Trophoblast cell (in vitro differentiated cells and primary cell): ENCODE data around the gene CLK4.

Experiments
- DNase-seq, 2 donors: peaks; one replicate each; pipeline ENCODE4 v3.0.0-alpha.2; 2016
- H2AFZ ChIP-seq: 2 replicates; pipeline ENCODE4 v1.6.1; 2013; ENCODE audit warnings: low read length, moderate library complexity, mild to moderate bottlenecking; ENCODE audit not compliant: insufficient read depth, poor library complexity
- H2AK5ac ChIP-seq: 2 replicates; pipeline ENCODE4 v1.6.1; 2013; ENCODE audit warnings: mild to moderate bottlenecking, low read length
- H2BK120ac ChIP-seq: 2 replicates; pipeline ENCODE4 v1.6.1; 2013; ENCODE audit warnings: low read length, mild to moderate bottlenecking, moderate library complexity; ENCODE audit not compliant: insufficient read depth, poor library complexity
- H2BK12ac ChIP-seq: 2 replicates; pipeline ENCODE4 v1.6.1; 2013; ENCODE audit warnings: mild to moderate bottlenecking, low read length, moderate library complexity
- H2BK5ac ChIP-seq: 2 replicates; pipeline ENCODE4 v1.6.1; 2013; ENCODE audit warnings: low read length, low read depth, moderate library complexity, mild to moderate bottlenecking; ENCODE audit not compliant: poor library complexity
- H3K14ac ChIP-seq: 2 replicates; pipeline ENCODE4 v1.6.1; 2013; ENCODE audit warnings: mild to moderate bottlenecking, low read length
- H3K18ac ChIP-seq: 2 replicates; pipeline ENCODE4 v1.6.1; 2013; ENCODE audit warnings: mild to moderate bottlenecking, low read length
- H3K23ac ChIP-seq: 2 replicates; pipeline ENCODE4 v1.6.1; 2013; ENCODE audit warnings: low read length
- H3K27ac ChIP-seq: 2 replicates; pipeline ENCODE4 v1.5.1; 2013; ENCODE audit warnings: low read depth, mild to moderate bottlenecking, inconsistent platforms, low read length, moderate library complexity
- H3K27me3 ChIP-seq: 2 replicates; pipeline ENCODE4 v1.6.1; 2013; ENCODE audit warnings: inconsistent platforms, mild to moderate bottlenecking, low read length, moderate library complexity; ENCODE audit not compliant: insufficient read depth
- H3K36me3 ChIP-seq, 2 experiments: 1 replicate in 1 of 2; 2 replicates in 1 of 2; pipeline ENCODE4 v1.6.1; 2013; ENCODE audit warnings: low read length in 2 of 2, mild to moderate bottlenecking in 2 of 2, moderate library complexity in 1 of 2; ENCODE audit not compliant: insufficient read depth in 2 of 2, control insufficient read depth in 1 of 2
- H3K4ac ChIP-seq: 2 replicates; pipeline ENCODE4 v1.6.1; 2013; ENCODE audit warnings: low read depth, mild to moderate bottlenecking, low read length, moderate library complexity
- H3K4me1 ChIP-seq, 2 experiments: 1 replicate in 1 of 2; 2 replicates in 1 of 2; pipeline ENCODE4 v1.6.1; 2013; ENCODE audit warnings: low read length in 2 of 2, mild to moderate bottlenecking in 2 of 2, moderate library complexity in 1 of 2; ENCODE audit not compliant: insufficient read depth in 2 of 2, control insufficient read depth in 1 of 2
- H3K4me2 ChIP-seq: 2 replicates; pipeline ENCODE4 v1.6.1; 2013; ENCODE audit warnings: inconsistent platforms, mild to moderate bottlenecking, low read length, moderate library complexity
- H3K4me3 ChIP-seq: 2 replicates; pipeline ENCODE4 v1.5.1; 2013; ENCODE audit warnings: mild to moderate bottlenecking, low read depth, low read length, inconsistent platforms
- H3K79me1 ChIP-seq: one replicate; pipeline ENCODE4 v1.6.1; 2013; ENCODE audit warnings: low read length
- H3K79me2 ChIP-seq: 2 replicates; pipeline ENCODE4 v1.6.1; 2013; ENCODE audit warnings: low read length, mild to moderate bottlenecking; ENCODE audit not compliant: control insufficient read depth, insufficient read depth, poor library complexity
- H3K9ac ChIP-seq: 2 replicates; pipeline ENCODE4 v1.6.1; 2013; ENCODE audit warnings: mild to moderate bottlenecking, low read length
- H3K9me3 ChIP-seq: 2 replicates; pipeline ENCODE4 v1.6.1; 2013; ENCODE audit warnings: low read depth, mild to moderate bottlenecking, control low read depth, inconsistent platforms, low read length; ENCODE audit not compliant: insufficient read depth
- H4K12ac ChIP-seq: 2 replicates; pipeline ENCODE4 v1.6.1; 2013; ENCODE audit warnings: low read depth, mild to moderate bottlenecking, low read length, moderate library complexity
- H4K8ac ChIP-seq: 2 replicates; pipeline ENCODE4 v1.6.1; 2013; ENCODE audit warnings: low read depth, mild to moderate bottlenecking, low read length, moderate library complexity
- H4K91ac ChIP-seq: one replicate; pipeline ENCODE4 v1.6.1; 2013; ENCODE audit warnings: low read depth, mild to moderate bottlenecking, low read length, moderate library complexity
- WGBS: extraction: QIAGEN DNeasy Blood & Tissue Kit; methylation state at CpG from one replicate; pipeline ENCODE4 v1.1.7; 2013; ENCODE audit warnings: missing lambda C conversion rate; ENCODE audit not compliant: insufficient read length, insufficient coverage; ENCODE audit errors: extremely low coverage; 5-methylcytosine and 5-hydroxymethylcytosine counted together

CLK4 gene

GRCh38 chr5:178581621-178582020, 45.2 kb downstream of the CLK4 start:
- no peak overlapping the region for H3K9ac ChIP-seq
- H3K27ac ChIP-seq, result no peak overlapping the region
- no peak overlapping the region for H3K14ac ChIP-seq
- no peak overlapping the region for H2BK5ac ChIP-seq
- no peak overlapping the region for H2AFZ ChIP-seq
- H2BK120ac ChIP-seq, result no peak overlapping the region
- no peak overlapping the region for H4K91ac ChIP-seq
- WGBS, result no CpG with 5 or more reads among the region's 3 CpGs
- H3K4ac ChIP-seq, result no peak overlapping the region
- H3K4me1 ChIP-seq, result peaks cover 5 to 6% of the 10 kb centered on the region in 2 experiments
- H3K23ac ChIP-seq, result no peak overlapping the region
- H3K18ac ChIP-seq, result no peak overlapping the region
- H3K79me2 ChIP-seq, result no peaks in the 10 kb centered on the region
- H3K36me3 ChIP-seq, result no peaks in the 10 kb centered on the region
- no peak overlapping the region for H3K4me3 ChIP-seq
- no peaks in the 10 kb centered on the region for H3K79me1 ChIP-seq
- H4K12ac ChIP-seq, result no peak overlapping the region
- H3K27me3 ChIP-seq, result peaks cover 4% of the 10 kb centered on the region
- H2BK12ac ChIP-seq, result no peak overlapping the region
- H3K9me3 ChIP-seq, result peaks cover 7% of the 10 kb centered on the region
- no peak overlapping the region for H2AK5ac ChIP-seq
- no peak overlapping the region for H3K4me2 ChIP-seq
- no peak overlapping the region for H4K8ac ChIP-seq
- peak; percentile 14 to 66 for DNase-seq

GRCh38 chr5:178580271-178580955, 46.4 kb downstream of the CLK4 start:
- Histone ChIP-seq H3K9me3 (peaks cover 5% of the 10 kb centered on the region), H3K14ac (no peak overlapping the region), H4K8ac (no peak overlapping the region), H2BK120ac (no peak overlapping the region), H3K4me1 (peaks cover 8 to 10% of the 10 kb centered on the region in 2 experiments), H2BK12ac (no peak overlapping the region), H3K23ac (no peak overlapping the region), H4K12ac (no peak overlapping the region), H3K4me2 (no peak overlapping the region), H3K4me3 (no peak overlapping the region), H3K27ac (no peak overlapping the region), H3K9ac (no peak overlapping the region), H2BK5ac (no peak overlapping the region), H3K79me1 (no peaks in the 10 kb centered on the region), H4K91ac (no peak overlapping the region), H3K79me2 (no peaks in the 10 kb centered on the region), H3K36me3 (no peaks in the 10 kb centered on the region), H2AFZ (no peak overlapping the region), H2AK5ac (no peak overlapping the region), H3K27me3 (peaks cover 11% of the 10 kb centered on the region), H3K4ac (no peak overlapping the region), H3K18ac (no peak overlapping the region)
- WGBS, result no CpG with 5 or more reads among the region's 15 CpGs
- no peak for DNase-seq

- H3K36me3 ChIP-seq, result no peaks in the 10 kb centered on the region
- H4K8ac ChIP-seq, result no peak overlapping the region
- H3K27me3 ChIP-seq, result peaks cover 11% of the 10 kb centered on the region
- no peak overlapping the region for H3K27ac ChIP-seq
- no peak overlapping the region for H3K4me2 ChIP-seq
- H2AFZ ChIP-seq, result no peak overlapping the region
- H3K18ac ChIP-seq, result no peak overlapping the region
- H3K4me3 ChIP-seq, result peak overlapping the region; percentile 39
- H3K79me2 ChIP-seq, result no peaks in the 10 kb centered on the region
- no peak overlapping the region for H3K4ac ChIP-seq
- H3K79me1 ChIP-seq, result no peaks in the 10 kb centered on the region
- peaks cover 8 to 10% of the 10 kb centered on the region in 2 experiments for H3K4me1 ChIP-seq
- no peak overlapping the region for H2BK5ac ChIP-seq
- peaks cover 6% of the 10 kb centered on the region for H3K9me3 ChIP-seq
- no peak overlapping the region for H3K9ac ChIP-seq
- no peak overlapping the region for H2BK12ac ChIP-seq
- no CpG with 5 or more reads among the region's 7 CpGs for WGBS
- no peak overlapping the region for H3K14ac ChIP-seq
- DNase-seq, result no peak
- no peak overlapping the region for H4K12ac ChIP-seq
- H3K23ac ChIP-seq, result peak overlapping the region; percentile 3
- no peak overlapping the region for H4K91ac ChIP-seq
- no peak overlapping the region for H2AK5ac ChIP-seq
- no peak overlapping the region for H2BK120ac ChIP-seq
These were observed 48.9 kb downstream of the CLK4 start for GRCh38 chr5:178577944-178578343.

- no peak overlapping the region for H3K23ac ChIP-seq
- H3K4me1 ChIP-seq, result peaks cover 8 to 10% of the 10 kb centered on the region in 2 experiments
- H3K4ac ChIP-seq, result no peak overlapping the region
- H3K27me3 ChIP-seq, result peaks cover 11% of the 10 kb centered on the region
- H3K79me2 ChIP-seq, result no peaks in the 10 kb centered on the region
- H4K12ac ChIP-seq, result no peak overlapping the region
- H3K4me2 ChIP-seq, result peak overlapping the region; percentile 91
- no peak overlapping the region for H2BK5ac ChIP-seq
- H4K8ac ChIP-seq, result no peak overlapping the region
- H2BK120ac ChIP-seq, result no peak overlapping the region
- no CpG with 5 or more reads among the region's 31 CpGs for WGBS
- no peak overlapping the region for H3K4me3 ChIP-seq
- H3K14ac ChIP-seq, result no peak overlapping the region
- no peak overlapping the region for H2AK5ac ChIP-seq
- H2AFZ ChIP-seq, result peak overlapping the region; percentile 15
- no peak overlapping the region for H3K27ac ChIP-seq
- H3K9ac ChIP-seq, result no peak overlapping the region
- no peaks in the 10 kb centered on the region for H3K36me3 ChIP-seq
- no peaks in the 10 kb centered on the region for H3K79me1 ChIP-seq
- DNase-seq, result no peak
- H2BK12ac ChIP-seq, result no peak overlapping the region
- H3K18ac ChIP-seq, result no peak overlapping the region
- H3K9me3 ChIP-seq, result peaks cover 6% of the 10 kb centered on the region
- H4K91ac ChIP-seq, result no peak overlapping the region
These were observed 49.4 kb downstream of the CLK4 start for GRCh38 chr5:178577376-178577839.
